Epidermal melanocyte (primary cell): Measurements from ENCODE around the gene ZBTB46.

Source experiments
- DNase-seq: peaks from one replicate; pipeline ENCODE4 v3.0.0; 2011; ENCODE audit warnings: low spot score; ENCODE audit not compliant: insufficient read length

The ZBTB46 gene

GRCh38 chr20:63746751-63747315, 84.2 kb downstream of the ZBTB46 start:
- DNase-seq: no peak

DNA sequence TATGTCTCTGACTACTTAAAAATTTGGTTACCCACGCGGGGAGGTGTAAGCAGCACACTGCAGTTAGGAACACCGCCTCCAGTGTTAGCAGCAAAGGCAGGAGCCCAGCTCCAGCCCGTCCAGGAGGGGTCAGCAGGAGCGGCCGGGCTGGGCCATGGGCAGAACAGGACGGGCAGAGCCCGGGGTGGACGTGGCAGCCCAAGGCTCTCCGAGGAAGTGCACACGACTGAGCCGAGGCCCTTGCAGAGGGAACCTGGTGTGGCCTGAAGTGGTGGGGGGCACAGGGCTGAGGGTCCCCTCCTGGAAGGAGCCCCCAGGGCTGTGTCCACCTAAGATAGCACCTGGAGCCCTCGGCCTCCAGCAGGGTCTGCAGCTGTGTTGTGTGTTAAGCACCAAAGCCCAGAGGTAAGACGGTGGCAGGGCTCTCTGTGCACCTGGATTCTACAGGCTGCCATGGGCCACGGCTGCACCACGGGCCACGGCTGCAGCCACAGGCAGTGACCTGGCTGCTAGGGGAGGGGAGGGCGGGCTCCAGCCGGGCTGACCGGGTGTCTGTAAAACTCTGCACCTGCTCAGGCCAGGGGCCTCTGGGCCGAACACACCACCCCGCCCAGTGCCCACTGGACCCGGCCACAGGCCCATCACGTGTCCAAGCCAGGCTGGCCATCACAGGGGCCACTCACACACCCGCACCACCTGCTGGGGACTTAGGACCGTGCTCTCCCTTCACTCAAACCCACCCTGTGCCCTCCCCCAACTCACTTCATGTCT, 84.9 kb downstream of the ZBTB46 start:
- DNase-seq: no peak

DNA sequence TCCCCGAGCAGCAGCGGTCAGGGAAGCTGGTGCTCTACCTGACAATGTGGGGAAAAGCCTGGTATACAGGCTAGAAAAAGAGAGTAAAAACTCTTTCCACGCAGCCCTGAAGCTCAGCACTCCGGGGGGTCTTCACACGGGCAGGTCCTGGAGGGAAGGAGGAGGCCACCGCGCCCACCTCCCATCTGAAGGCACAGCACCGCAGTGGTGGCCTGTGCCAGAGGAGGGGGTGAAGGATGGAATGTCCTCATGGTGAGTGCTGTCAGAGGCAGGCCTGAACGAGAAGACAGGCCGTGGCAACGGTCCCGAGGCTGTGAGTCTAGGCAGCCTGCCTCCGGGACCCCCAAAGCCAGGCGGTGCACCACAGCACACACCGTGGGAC, 85.6 kb downstream of the ZBTB46 start:
- DNase-seq: no peak

DNA sequence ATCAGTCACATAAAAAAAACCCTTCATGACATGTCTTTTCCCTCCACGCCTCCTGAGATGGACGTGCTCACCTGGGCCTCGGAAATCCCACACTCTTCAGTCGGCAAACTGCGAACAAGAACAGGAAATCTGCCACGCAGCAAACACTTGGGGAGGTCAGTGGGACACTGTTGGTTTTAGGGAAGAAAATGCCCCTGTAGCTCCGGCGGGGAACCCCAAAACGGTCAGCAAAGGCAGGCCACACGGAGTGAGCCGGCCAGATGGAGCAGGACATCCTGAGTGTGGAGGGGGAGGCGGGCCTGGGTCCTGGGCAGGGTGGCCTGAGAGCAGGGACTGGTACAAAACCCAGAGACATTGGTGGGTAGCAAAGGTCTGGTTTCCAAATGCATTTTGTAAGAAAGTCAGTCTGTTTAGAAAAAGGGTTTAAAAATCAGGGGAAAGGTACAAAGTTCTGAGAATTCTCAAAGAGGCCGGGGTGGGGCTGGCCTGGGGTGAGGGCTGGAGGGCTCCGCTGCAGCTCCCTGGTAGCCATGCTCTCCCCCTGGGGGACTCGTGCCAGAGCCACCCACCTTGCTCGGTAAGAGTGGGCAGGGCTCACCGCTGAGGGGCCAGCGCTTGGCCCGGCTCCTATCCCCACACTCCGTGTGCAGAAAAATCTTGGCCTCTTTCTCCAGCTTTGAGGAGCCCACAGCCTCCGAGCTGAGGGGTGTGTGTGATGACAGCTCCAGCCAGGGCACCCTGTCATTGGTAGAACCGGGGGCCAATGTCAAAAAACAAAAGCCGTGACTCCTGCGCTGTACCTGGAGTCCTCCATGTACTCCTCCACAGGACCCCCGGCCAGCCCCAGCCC, 86.3 kb downstream of the ZBTB46 start:
- no peak for DNase-seq

DNA sequence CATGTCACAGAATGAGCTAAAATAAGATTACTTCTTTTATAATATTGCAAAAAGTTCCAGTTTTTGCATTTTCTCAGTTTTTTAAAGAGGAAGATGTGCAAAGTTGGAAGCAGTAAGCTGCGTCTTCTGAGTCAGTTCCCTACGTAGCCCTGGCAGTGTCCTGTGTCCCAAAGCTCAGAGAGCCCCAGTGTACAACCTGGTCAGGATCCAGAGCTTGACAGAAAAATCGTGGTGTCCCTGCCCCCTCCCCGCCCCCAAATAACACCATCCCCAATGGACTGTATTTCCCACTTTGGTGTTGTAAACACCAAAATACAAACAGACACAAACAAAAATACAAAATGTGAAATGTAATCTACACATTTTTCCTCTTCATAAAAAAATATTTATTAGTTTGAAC, 86.9 kb downstream of the ZBTB46 start:
- DNase-seq: no peak

GRCh38 chr20:63743210-63743970, 87.7 kb downstream of the ZBTB46 start:
- no peak for DNase-seq

DNA sequence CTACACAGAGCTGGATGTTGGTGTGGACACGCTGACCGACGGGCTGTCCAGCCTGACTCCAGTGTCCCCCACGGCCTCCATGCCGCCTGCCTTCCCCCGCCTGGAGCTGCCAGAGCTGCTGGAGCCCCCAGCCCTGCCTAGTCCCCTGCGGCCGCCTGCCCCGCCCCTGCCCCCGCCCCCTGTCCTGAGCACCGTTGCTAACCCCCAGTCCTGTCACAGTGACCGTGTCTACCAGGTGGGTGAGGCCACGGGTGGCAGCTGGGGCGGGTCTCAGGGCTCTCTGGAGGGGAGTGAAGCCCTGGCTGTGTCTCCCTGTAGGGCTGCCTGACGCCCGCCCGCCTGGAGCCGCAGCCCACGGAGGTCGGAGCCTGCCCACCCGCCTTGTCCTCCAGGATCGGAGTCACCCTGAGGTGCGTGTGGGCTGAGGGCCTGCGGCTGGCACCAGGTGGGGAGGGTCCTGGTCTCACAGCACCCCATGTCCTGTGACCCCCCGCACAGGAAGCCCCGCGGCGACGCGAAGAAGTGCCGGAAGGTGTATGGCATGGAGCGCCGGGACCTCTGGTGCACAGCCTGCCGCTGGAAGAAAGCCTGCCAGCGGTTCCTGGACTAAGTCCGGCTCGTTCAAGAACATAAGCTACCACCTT, 88.6 kb downstream of the ZBTB46 start:
- DNase-seq: no peak

- DNase-seq: no peak
These were observed 89.2 kb downstream of the ZBTB46 start for GRCh38 chr20:63741676-63742380.

GRCh38 chr20:63741354-63741675, 89.7 kb downstream of the ZBTB46 start:
- DNase-seq: no peak

DNA sequence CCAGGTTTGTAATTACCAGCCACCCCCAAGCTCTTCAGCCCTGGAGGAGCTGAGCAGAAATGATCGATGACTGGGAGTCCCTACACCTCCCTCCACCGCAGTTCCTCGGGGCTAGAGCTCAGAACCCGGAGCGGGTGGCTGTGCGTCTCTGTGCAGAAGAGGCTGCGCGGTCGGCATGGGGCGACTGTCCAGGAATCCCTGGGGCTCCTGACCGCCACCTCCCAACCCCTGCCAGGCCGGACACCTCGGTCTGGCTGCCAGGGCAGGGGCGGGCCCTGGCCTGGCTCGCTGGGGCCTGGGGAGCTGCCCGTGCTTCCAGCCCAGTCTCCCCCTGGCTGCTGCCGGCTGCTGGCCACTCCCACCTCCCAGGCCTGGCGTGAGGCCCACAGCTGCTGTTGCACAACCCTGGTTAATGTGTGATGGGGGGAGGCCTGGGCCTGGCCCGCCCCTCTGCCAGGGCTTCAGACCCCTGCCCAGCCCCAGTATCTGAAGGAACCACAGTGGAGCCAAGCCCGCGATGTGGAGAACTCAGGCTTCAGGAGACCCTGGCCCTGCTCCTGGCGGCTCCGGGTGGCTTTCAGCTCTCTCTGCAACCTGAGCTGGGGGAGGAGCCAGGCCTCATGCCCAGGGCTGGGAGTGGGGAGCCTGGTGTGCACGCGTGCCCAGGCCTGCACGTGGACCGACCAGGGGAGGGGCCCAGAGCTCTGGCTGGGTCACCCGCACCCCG, 90.3 kb downstream of the ZBTB46 start:
- DNase-seq: peak; percentile 99

DNA sequence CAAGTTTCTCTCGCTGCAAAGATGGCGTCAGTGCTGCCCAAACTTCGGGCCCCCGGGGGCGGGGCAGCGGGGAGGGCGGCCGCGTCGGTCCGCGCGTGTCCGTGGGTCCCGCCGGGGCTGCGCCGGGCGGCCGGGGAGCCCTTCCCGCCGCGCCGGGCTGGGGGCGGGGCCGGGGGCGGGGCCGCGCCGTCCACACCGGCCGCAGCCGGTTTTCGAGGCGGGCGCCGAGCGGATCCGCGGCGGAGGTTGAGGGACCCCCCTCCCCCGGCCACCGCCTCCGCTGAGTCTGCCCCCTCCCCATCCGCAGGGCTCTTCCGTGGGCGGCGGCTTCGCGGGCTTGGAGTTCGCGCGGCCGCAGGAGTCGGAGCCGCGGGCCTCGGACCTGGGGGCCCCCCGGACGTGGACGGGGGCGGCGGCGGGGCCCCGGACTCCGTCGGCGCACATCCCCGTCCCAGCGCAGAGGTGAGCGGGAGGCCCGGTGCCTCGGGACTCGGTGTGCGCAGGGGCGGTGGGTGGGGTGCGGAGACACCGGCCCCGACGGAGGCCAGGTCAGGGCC, 90.9 kb downstream of the ZBTB46 start:
- peak; percentile 64 for DNase-seq

- peak; percentile 98 for DNase-seq
These were observed 91.7 kb downstream of the ZBTB46 start, which contains the start of gene SLC2A4RG for GRCh38 chr20:63739130-63740069. Gene SLC2A4RG, plus strand, starts transcription at chr20:63739776. Its CDS starts 137 bp downstream, at chr20:63739913.

- no peak for DNase-seq
These were observed 92.4 kb downstream of the ZBTB46 start for GRCh38 chr20:63738687-63739129.

DNA sequence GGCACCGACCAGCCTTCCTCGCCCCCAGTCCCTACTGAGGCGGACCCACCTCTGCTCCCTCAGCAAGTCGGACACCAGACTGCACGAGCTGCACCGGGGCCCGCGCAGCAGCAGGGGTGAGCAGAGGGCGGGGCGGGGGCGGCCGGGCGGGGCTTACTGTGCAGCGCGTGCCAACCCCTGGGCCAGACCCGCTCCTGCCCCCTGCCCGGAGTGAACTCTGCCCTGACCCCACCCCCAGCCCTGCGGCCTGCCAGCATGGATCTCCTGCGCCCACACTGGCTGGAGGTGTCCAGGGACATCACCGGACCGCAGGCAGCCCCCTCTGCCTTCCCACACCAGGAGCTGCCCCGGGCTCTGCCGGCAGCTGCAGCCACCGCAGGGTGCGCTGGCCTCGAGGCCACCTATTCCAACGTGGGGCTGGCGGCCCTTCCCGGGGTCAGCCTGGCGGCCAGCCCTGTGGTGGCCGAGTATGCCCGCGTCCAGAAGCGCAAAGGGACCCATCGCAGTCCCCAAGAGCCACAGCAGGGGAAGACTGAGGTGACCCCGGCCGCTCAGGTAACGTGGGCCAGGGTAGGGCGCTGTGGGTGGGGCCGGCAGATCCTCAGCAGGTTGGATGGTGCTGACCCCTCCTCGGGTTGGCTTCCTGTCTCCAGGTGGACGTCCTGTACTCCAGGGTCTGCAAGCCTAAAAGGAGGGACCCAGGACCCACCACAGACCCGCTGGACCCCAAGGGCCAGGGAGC, 92.9 kb downstream of the ZBTB46 start:
- no peak for DNase-seq

DNA sequence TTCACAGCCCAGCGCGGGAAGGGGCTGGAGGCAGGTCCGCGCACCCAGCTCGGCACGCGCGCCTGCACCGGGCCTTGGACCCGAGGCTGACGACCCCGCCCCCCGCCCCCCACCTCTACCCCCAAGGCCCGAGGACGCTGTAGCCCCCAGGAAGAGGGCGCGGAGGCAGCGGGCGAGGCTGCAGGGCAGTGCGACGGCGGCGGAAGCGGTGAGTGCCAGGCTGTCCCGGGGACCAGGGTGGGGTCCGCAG, 93.4 kb downstream of the ZBTB46 start:
- DNase-seq: no peak

- DNase-seq: no peak
These were observed 94.0 kb downstream of the ZBTB46 start for GRCh38 chr20:63736893-63737694.
